Measurements from ENCODE around the gene TRPV3. TPM values are rescaled to one million over a fixed set of nuclear protein-coding genes. Genes with fewer than 3 reads are reported as not detected.

TRPV3 gene
- total and polyA plus RNA-seq, 2 donors from 2014 or later: 0.13 to 1.2 TPM

DNA sequence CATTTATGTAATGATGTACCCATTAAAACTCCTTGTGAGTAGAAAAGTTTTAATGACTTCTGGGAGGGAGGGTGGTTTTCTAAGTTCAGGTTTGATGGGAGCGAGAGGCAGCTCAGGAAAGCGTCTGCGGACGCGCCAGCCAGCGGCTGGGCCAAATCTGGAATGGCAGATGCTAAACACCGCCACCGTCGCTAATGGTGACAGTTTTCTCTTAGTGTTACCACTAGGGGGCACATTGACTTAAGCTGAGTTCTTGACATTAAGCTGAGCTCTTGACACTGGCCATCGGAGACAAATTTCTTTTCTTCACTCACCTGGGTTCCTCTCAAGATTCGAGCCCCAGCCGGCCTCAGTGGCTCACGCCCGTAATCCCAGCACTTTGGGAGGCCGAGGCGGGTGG lies 44.9 kb upstream of the TRPV3 start:
- TF ChIP-seq, protein P1, sequence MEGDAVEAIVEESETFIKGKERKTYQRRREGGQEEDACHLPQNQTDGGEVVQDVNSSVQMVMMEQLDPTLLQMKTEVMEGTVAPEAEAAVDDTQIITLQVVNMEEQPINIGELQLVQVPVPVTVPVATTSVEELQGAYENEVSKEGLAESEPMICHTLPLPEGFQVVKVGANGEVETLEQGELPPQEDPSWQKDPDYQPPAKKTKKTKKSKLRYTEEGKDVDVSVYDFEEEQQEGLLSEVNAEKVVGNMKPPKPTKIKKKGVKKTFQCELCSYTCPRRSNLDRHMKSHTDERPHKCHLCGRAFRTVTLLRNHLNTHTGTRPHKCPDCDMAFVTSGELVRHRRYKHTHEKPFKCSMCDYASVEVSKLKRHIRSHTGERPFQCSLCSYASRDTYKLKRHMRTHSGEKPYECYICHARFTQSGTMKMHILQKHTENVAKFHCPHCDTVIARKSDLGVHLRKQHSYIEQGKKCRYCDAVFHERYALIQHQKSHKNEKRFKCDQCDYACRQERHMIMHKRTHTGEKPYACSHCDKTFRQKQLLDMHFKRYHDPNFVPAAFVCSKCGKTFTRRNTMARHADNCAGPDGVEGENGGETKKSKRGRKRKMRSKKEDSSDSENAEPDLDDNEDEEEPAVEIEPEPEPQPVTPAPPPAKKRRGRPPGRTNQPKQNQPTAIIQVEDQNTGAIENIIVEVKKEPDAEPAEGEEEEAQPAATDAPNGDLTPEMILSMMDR (IDR thresholded peaks at IDR 0.05; ENCODE audit: borderline replicate concordance, extremely low read depth, insufficient read depth): peak; percentile 28
- H3K27ac ChIP-seq (ENCODE audit: low read depth in 2 of 2, low read length in 2 of 2): no peak overlapping the region
- H3K27me3 ChIP-seq (ENCODE audit: control insufficient read depth, insufficient read depth, low read length): no peaks in the 10 kb centered on the region
- peak in 3 of 5 donors; percentile 38 to 40 (median 38) for DNase-seq
- H3K4me3 ChIP-seq (ENCODE audit: low read length in 3 of 3): no peak overlapping the region
- no peaks in the 10 kb centered on the region for H3K9me3 ChIP-seq (ENCODE audit: control insufficient read depth in 2 of 3, insufficient read depth in 1 of 3, low read length in 3 of 3)
- H3K4me1 ChIP-seq (ENCODE audit: control insufficient read depth in 2 of 3, insufficient read depth in 2 of 3, low read depth in 1 of 3, low read length in 3 of 3): no peaks in the 10 kb centered on the region
- peaks cover 0 to 6% (median 4%) of the 10 kb centered on the region in 3 donors for H3K36me3 ChIP-seq (ENCODE audit: control insufficient read depth in 2 of 3, insufficient read depth in 3 of 3, low read length in 3 of 3)
- intact Hi-C loops (cut with DNase I): no loop called here
- FAIRE-seq: no peak
- no peak overlapping the region for H3K9ac ChIP-seq (ENCODE audit: low read length in 3 of 3)

DNA sequence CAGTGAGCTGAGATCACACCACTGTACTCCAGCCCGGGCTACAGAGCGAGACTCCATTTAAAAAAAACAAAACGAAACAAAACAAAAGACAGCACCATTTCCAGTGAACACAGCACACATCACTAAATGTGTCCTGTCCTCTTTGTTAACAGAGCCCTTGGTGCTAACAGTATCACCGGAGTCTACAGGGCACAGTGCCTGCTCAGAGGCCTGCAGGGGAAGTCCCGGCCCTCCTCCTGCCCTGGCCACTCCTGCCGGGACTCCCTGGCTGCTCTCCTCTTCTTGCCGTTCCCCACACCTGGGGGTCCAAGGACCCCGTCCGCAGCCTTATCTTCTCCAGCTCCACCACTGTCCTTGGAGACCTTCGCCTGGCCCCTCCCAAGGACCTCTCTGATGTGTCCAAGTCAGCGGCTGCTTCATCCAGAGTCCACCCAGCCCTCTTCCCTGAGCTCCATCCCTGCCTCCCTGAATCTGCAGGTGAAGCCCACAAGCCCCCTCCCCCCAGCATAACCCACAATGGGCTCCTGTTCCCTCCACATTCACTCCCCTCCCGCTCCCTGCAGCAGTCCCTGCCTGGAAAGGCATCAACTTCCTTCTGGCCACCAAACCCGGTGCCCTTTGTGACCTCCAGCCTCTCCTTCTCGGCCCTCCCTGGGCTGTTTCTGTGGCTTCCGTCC lies 43.1 kb upstream of the TRPV3 start:
- H3K9ac ChIP-seq (ENCODE audit: low read length in 3 of 3): no peak overlapping the region
- H3K9me3 ChIP-seq (ENCODE audit: control insufficient read depth in 2 of 3, insufficient read depth in 1 of 3, low read length in 3 of 3): no peaks in the 10 kb centered on the region
- DNase-seq (no peak), FAIRE-seq (no peak)
- H3K36me3 ChIP-seq (ENCODE audit: control insufficient read depth in 2 of 3, insufficient read depth in 3 of 3, low read length in 3 of 3): peaks cover 0 to 2% (median 0%) of the 10 kb centered on the region in 3 donors
- no peak overlapping the region for H3K27ac ChIP-seq (ENCODE audit: low read depth in 2 of 2, low read length in 2 of 2)
- H3K4me1 ChIP-seq (ENCODE audit: control insufficient read depth in 2 of 3, insufficient read depth in 2 of 3, low read depth in 1 of 3, low read length in 3 of 3): no peaks in the 10 kb centered on the region
- H3K27me3 ChIP-seq (ENCODE audit: control insufficient read depth, insufficient read depth, low read length): no peaks in the 10 kb centered on the region
- TF ChIP-seq, protein P1 (IDR thresholded peaks at IDR 0.05; ENCODE audit: borderline replicate concordance, extremely low read depth, insufficient read depth): no peak
- H3K4me3 ChIP-seq (ENCODE audit: low read length in 3 of 3): no peak overlapping the region
- intact Hi-C loops (cut with DNase I): no loop called here

- TF ChIP-seq, protein P1 (IDR thresholded peaks at IDR 0.05; ENCODE audit: borderline replicate concordance, extremely low read depth, insufficient read depth): no peak
- Histone ChIP-seq H3K9ac (ENCODE audit: low read length in 3 of 3) (no peak overlapping the region), H3K36me3 (ENCODE audit: control insufficient read depth in 2 of 3, insufficient read depth in 3 of 3, low read length in 3 of 3) (peaks cover 0 to 2% (median 0%) of the 10 kb centered on the region in 3 donors), H3K4me3 (ENCODE audit: low read length in 3 of 3) (no peak overlapping the region), H3K9me3 (ENCODE audit: control insufficient read depth in 2 of 3, insufficient read depth in 1 of 3, low read length in 3 of 3) (no peaks in the 10 kb centered on the region), H3K4me1 (ENCODE audit: control insufficient read depth in 2 of 3, insufficient read depth in 2 of 3, low read depth in 1 of 3, low read length in 3 of 3) (no peaks in the 10 kb centered on the region), H3K27ac (ENCODE audit: low read depth in 2 of 2, low read length in 2 of 2) (no peak overlapping the region), H3K27me3 (ENCODE audit: control insufficient read depth, insufficient read depth, low read length) (no peaks in the 10 kb centered on the region)
- intact Hi-C loops (cut with DNase I): no loop called here
- DNase-seq (no peak), FAIRE-seq (no peak)
Observed at GRCh38 chr17:3598078-3598477, 40.5 kb upstream of the TRPV3 start.
